Choroid plexus epithelial cell (primary cell): ENCODE results near the gene UPK1A.
"Not testable (repeated sequence)": the region's sequence is repeated elsewhere in the genome, so short reads cannot be mapped to it uniquely, and the experiment has no call there.

ENCODE experiments used
- DNase-seq: peaks from one replicate; pipeline ENCODE4 v3.0.0-alpha.2; 2010; ENCODE audit warnings: low read depth
- H3K4me3 ChIP-seq: 2 replicates; pipeline ENCODE4 v1.5.1; 2011; ENCODE audit warnings: low read depth, mild to moderate bottlenecking, control low read depth, low read length, moderate library complexity
- CTCF ChIP-seq: conservative IDR thresholded peaks from 2 replicates; pipeline ENCODE4 v1.5.1; 2011; ENCODE audit warnings: low read depth, mild to moderate bottlenecking, control low read depth, inconsistent platforms, low read length, moderate library complexity

Gene UPK1A

GRCh38 chr19:35644206-35644986 lies 21.9 kb upstream of the UPK1A start:
- TF ChIP-seq CTCF: peak; percentile 31
- peak; percentile 97 for DNase-seq
- H3K4me3 ChIP-seq: peak overlapping the region; percentile 68

GRCh38 chr19:35644987-35645679 lies 21.2 kb upstream of the UPK1A start:
- peak overlapping the region; percentile 68 for H3K4me3 ChIP-seq
- TF ChIP-seq CTCF: no peak
- DNase-seq: peak; percentile 60

- no peak for TF ChIP-seq CTCF
- DNase-seq: no peak
Measured at GRCh38 chr19:35645680-35646511, 20.4 kb upstream of the UPK1A start.

GRCh38 chr19:35648017-35648961 lies 18.0 kb upstream of the UPK1A start, which contains the start of gene COX6B1:
Gene COX6B1, plus strand, starts transcription at chr19:35648323. Its CDS starts 2,921 bp downstream, at chr19:35651244.
- DNase-seq: peak; percentile 98
- TF ChIP-seq CTCF: no peak
- peak within 1 kb of the TSS; percentile 94 for H3K4me3 ChIP-seq

More at GRCh38 chr19:35645680-35646511, 20.4 kb upstream of the UPK1A start:
- H3K4me3 ChIP-seq: no peak overlapping the region

- DNase-seq: no peak
- H3K4me3 ChIP-seq: no peak overlapping the region
- TF ChIP-seq CTCF: no peak
Measured at GRCh38 chr19:35650581-35650980, 15.7 kb upstream of the UPK1A start.

- H3K4me3 ChIP-seq, DNase-seq: not testable (repeated sequence)
Measured at GRCh38 chr19:35654828-35655227, 11.5 kb upstream of the UPK1A start.
